SK-N-SH treated with all-trans-retinoic acid at 6 μM for 48 hours (cell line): Measurements from ENCODE around the gene AUTS2.
A peak's percentile ranks its signal among the peaks of the same experiment; 100 is the strongest.

Source experiments
- ATAC-seq: fragments of 200-7000 bp; cut with Tn5 transposase; 3 replicates; pipeline ENCODE4 v1.9.1; 2020; ENCODE audit warnings: mild to moderate bottlenecking, moderate library complexity
- ARNTL ChIP-seq: fragments of 450-650 bp; formaldehyde crosslinking; IDR thresholded peaks from 2 replicates; pipeline ENCODE4 v1.5.0; 2020; ENCODE audit warnings: low read depth, mild to moderate bottlenecking, moderate library complexity, borderline replicate concordance
- BACH2 ChIP-seq: fragments of 250-450 bp; sonication (Bioruptor Pico); IDR thresholded peaks from 2 replicates; pipeline ENCODE4 v1.9.0; 2021; ENCODE audit warnings: mild to moderate bottlenecking, borderline replicate concordance
- CSDC2 ChIP-seq: fragments of 250-450 bp; sonication (Bioruptor Pico); IDR thresholded peaks from 2 replicates; pipeline ENCODE4 v1.5.0; 2020; ENCODE audit warnings: mild to moderate bottlenecking, moderate library complexity
- ESRRG ChIP-seq: fragments of 250-450 bp; sonication (Bioruptor Pico); IDR thresholded peaks from 2 replicates; pipeline ENCODE4 v1.6.1; 2021; ENCODE audit warnings: mild to moderate bottlenecking
- GLIS3 ChIP-seq: fragments of 250-450 bp; sonication (Bioruptor Pico); IDR thresholded peaks from 2 replicates; pipeline ENCODE4 v1.5.0; 2020; ENCODE audit warnings: mild to moderate bottlenecking, moderate library complexity
- ISL1 ChIP-seq: fragments of 250-450 bp; sonication (Bioruptor Pico); IDR thresholded peaks from 2 replicates; pipeline ENCODE4 v2.1.2; 2022; ENCODE audit warnings: mild to moderate bottlenecking, moderate library complexity
- OSR1 ChIP-seq: fragments of 250-450 bp; sonication (Bioruptor Pico); IDR thresholded peaks from 2 replicates; pipeline ENCODE4 v1.8.0; 2022; ENCODE audit warnings: moderate library complexity, mild to moderate bottlenecking, inconsistent platforms
- PPARA ChIP-seq: fragments of 250-450 bp; sonication (Bioruptor Pico); IDR thresholded peaks from 2 replicates; pipeline ENCODE4 v1.5.0; 2020; ENCODE audit warnings: mild to moderate bottlenecking, borderline replicate concordance
- RARB ChIP-seq: fragments of 250-450 bp; sonication (Bioruptor Pico); IDR thresholded peaks from 2 replicates; pipeline ENCODE4 v1.8.0; 2021; ENCODE audit warnings: mild to moderate bottlenecking, moderate library complexity
- SNAI2 ChIP-seq: fragments of 250-450 bp; sonication (Bioruptor Pico); IDR thresholded peaks from 2 replicates; pipeline ENCODE4 v1.5.0; 2020; ENCODE audit warnings: mild to moderate bottlenecking, moderate library complexity
- TCF4 ChIP-seq: fragments of 250-450 bp; sonication (Bioruptor Pico); IDR thresholded peaks from 2 replicates; pipeline ENCODE4 v1.8.0; 2021; ENCODE audit warnings: mild to moderate bottlenecking, moderate library complexity, borderline replicate concordance
- ZFP3 ChIP-seq: fragments of 250-450 bp; sonication (Bioruptor Pico); IDR thresholded peaks from 2 replicates; pipeline ENCODE4 v1.5.0; 2020; ENCODE audit warnings: mild to moderate bottlenecking, moderate library complexity
- ZFP30 ChIP-seq: fragments of 450-650 bp; formaldehyde crosslinking; IDR thresholded peaks from 2 replicates; pipeline ENCODE4 v1.5.0; 2022; ENCODE audit warnings: mild to moderate bottlenecking, moderate library complexity
- ZNF70 ChIP-seq: fragments of 450-650 bp; formaldehyde crosslinking; IDR thresholded peaks from 2 replicates; pipeline ENCODE4 v1.5.0; 2020; ENCODE audit warnings: mild to moderate bottlenecking, moderate library complexity
- TF ChIP-seq, protein P1 (sequence below): fragments of 250-450 bp; sonication (Bioruptor Pico); IDR thresholded peaks from 2 replicates; pipeline ENCODE4 v1.8.0; 2021; ENCODE audit warnings: low read depth, mild to moderate bottlenecking, moderate library complexity, borderline replicate concordance
- TF ChIP-seq, protein P2 (sequence below): fragments of 250-450 bp; sonication (Bioruptor Pico); IDR thresholded peaks from 2 replicates; pipeline ENCODE4 v1.5.1; 2020; ENCODE audit warnings: low read depth, mild to moderate bottlenecking, moderate library complexity
- TF ChIP-seq, protein P3 (sequence below): fragments of 250-450 bp; sonication (Bioruptor Pico); IDR thresholded peaks from 2 replicates; pipeline ENCODE4 v1.5.1; 2021; ENCODE audit warnings: mild to moderate bottlenecking, moderate library complexity
- TF ChIP-seq, protein P4 (sequence below): fragments of 250-450 bp; sonication (Bioruptor Pico); IDR thresholded peaks from 2 replicates; pipeline ENCODE4 v1.5.0; 2020; ENCODE audit warnings: mild to moderate bottlenecking, moderate library complexity

Gene AUTS2

DNA sequence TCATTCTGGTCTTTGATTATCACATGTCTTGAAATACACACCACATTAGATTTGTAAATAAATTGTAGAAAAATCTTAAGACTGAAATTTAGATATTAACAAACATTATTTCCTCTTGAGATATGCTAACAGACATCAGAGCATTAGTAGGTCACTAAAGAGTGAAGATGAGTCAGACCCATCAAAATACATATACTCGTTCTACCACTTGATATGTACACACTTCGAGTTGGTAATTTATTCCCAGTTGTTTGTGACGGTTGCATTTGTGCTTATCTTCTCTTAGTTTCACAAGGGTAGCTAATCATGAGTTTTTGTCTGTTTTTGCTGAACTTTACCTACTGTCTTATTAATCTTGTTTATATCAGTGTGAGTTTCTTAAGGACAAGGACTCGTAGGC is 383.4 kb downstream of the AUTS2 start:
- ATAC-seq = no peak
- TF ChIP-seq PPARA (CRISPR knock-in tag) (no peak), ZFP30 (CRISPR knock-in tag) (no peak), SNAI2 (no peak), CSDC2 (no peak)
- TF ChIP-seq, protein P1, sequence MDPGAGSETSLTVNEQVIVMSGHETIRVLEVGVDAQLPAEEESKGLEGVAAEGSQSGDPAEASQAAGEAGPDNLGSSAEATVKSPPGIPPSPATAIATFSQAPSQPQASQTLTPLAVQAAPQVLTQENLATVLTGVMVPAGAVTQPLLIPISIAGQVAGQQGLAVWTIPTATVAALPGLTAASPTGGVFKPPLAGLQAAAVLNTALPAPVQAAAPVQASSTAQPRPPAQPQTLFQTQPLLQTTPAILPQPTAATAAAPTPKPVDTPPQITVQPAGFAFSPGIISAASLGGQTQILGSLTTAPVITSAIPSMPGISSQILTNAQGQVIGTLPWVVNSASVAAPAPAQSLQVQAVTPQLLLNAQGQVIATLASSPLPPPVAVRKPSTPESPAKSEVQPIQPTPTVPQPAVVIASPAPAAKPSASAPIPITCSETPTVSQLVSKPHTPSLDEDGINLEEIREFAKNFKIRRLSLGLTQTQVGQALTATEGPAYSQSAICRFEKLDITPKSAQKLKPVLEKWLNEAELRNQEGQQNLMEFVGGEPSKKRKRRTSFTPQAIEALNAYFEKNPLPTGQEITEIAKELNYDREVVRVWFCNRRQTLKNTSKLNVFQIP (CRISPR knock-in tag) = no peak
- TF ChIP-seq, protein P2, sequence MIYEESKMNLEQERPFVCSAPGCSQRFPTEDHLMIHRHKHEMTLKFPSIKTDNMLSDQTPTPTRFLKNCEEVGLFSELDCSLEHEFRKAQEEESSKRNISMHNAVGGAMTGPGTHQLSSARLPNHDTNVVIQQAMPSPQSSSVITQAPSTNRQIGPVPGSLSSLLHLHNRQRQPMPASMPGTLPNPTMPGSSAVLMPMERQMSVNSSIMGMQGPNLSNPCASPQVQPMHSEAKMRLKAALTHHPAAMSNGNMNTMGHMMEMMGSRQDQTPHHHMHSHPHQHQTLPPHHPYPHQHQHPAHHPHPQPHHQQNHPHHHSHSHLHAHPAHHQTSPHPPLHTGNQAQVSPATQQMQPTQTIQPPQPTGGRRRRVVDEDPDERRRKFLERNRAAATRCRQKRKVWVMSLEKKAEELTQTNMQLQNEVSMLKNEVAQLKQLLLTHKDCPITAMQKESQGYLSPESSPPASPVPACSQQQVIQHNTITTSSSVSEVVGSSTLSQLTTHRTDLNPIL (CRISPR knock-in tag) = no peak

DNA sequence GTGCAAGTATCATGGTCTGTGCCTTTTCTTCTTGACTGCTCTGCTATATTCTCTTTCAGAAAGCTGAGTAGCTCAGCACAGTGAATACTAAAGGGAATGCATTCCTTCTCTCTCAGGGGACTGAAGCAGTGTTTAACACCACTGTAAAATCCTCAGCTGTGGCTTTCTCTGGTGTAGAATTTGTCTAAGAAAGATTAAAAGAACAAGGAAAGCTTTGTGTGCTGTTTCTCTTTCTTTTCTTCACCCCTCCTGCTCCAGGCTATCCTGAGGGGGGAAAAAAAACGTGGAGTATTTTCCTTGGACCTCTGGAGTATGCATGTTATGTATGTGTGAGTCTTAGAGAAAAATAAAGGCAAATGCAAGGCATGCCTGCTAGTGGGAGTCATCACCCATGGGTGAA is 383.9 kb downstream of the AUTS2 start:
- no peak for TF ChIP-seq ZNF70
- TF ChIP-seq OSR1 (CRISPR knock-in tag) = no peak
- no peak for TF ChIP-seq PPARA (CRISPR knock-in tag)
- no peak for TF ChIP-seq BACH2 (CRISPR knock-in tag)
- no peak for TF ChIP-seq RARB (CRISPR knock-in tag)
- TF ChIP-seq GLIS3 = no peak
- TF ChIP-seq SNAI2 = no peak
- TF ChIP-seq ARNTL (CRISPR knock-in tag) = no peak
- TF ChIP-seq TCF4 (CRISPR knock-in tag) = no peak
- TF ChIP-seq, protein P3, sequence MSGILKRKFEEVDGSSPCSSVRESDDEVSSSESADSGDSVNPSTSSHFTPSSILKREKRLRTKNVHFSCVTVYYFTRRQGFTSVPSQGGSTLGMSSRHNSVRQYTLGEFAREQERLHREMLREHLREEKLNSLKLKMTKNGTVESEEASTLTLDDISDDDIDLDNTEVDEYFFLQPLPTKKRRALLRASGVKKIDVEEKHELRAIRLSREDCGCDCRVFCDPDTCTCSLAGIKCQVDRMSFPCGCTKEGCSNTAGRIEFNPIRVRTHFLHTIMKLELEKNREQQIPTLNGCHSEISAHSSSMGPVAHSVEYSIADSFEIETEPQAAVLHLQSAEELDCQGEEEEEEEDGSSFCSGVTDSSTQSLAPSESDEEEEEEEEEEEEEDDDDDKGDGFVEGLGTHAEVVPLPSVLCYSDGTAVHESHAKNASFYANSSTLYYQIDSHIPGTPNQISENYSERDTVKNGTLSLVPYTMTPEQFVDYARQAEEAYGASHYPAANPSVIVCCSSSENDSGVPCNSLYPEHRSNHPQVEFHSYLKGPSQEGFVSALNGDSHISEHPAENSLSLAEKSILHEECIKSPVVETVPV = no peak
- TF ChIP-seq, protein P1 (CRISPR knock-in tag) = no peak
- peak; percentile 38; the same call in 2 of the 3 replicates for ATAC-seq

DNA sequence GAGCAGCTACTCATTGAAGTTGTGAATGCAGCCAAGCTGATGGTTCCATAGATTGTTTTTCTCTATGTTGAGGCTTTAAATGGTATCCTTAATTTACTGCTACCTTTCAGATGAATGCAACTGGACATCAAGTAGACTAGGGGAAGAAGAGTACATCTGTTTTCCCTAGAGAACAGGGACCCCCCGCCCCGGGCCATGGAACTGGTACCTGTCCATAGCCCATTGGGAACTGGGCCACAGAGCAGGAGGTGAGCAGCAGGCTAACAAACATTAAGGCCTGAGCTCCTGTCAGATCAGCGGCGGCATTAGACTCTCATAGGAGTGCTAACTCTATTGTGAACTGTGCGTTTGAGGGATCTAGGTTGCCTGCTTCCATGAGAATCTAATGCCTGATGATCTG is 391.3 kb downstream of the AUTS2 start:
- no peak for ATAC-seq
- TF ChIP-seq, protein P4, sequence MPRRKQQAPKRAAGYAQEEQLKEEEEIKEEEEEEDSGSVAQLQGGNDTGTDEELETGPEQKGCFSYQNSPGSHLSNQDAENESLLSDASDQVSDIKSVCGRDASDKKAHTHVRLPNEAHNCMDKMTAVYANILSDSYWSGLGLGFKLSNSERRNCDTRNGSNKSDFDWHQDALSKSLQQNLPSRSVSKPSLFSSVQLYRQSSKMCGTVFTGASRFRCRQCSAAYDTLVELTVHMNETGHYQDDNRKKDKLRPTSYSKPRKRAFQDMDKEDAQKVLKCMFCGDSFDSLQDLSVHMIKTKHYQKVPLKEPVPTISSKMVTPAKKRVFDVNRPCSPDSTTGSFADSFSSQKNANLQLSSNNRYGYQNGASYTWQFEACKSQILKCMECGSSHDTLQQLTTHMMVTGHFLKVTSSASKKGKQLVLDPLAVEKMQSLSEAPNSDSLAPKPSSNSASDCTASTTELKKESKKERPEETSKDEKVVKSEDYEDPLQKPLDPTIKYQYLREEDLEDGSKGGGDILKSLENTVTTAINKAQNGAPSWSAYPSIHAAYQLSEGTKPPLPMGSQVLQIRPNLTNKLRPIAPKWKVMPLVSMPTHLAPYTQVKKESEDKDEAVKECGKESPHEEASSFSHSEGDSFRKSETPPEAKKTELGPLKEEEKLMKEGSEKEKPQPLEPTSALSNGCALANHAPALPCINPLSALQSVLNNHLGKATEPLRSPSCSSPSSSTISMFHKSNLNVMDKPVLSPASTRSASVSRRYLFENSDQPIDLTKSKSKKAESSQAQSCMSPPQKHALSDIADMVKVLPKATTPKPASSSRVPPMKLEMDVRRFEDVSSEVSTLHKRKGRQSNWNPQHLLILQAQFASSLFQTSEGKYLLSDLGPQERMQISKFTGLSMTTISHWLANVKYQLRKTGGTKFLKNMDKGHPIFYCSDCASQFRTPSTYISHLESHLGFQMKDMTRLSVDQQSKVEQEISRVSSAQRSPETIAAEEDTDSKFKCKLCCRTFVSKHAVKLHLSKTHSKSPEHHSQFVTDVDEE (CRISPR knock-in tag) = no peak
- TF ChIP-seq, protein P1 (CRISPR knock-in tag) = no peak
- TF ChIP-seq ISL1 (CRISPR knock-in tag) (no peak), ZNF70 (no peak), SNAI2 (no peak), ZFP3 (CRISPR knock-in tag) (no peak), CSDC2 (no peak), ESRRG (CRISPR knock-in tag) (no peak), OSR1 (CRISPR knock-in tag) (no peak)
- TF ChIP-seq, protein P2 (CRISPR knock-in tag) = no peak
